NB4 (cell line): ENCODE measurements around the gene ZNF133.

Experiments used
- TF ChIP-seq, protein P1 (sequence below): IDR thresholded peaks from one replicate; pipeline ENCODE4 v1.5.1; 2012; ENCODE audit warnings: low read depth, low read length
- TF ChIP-seq, protein P2 (sequence below): IDR thresholded peaks from 2 replicates; pipeline ENCODE4 v1.6.1; 2011; ENCODE audit warnings: low read depth, low read length

GRCh38 chr20:18271160-18271559 is 17.2 kb upstream of the ZNF133 start:
- TF ChIP-seq, protein P1, sequence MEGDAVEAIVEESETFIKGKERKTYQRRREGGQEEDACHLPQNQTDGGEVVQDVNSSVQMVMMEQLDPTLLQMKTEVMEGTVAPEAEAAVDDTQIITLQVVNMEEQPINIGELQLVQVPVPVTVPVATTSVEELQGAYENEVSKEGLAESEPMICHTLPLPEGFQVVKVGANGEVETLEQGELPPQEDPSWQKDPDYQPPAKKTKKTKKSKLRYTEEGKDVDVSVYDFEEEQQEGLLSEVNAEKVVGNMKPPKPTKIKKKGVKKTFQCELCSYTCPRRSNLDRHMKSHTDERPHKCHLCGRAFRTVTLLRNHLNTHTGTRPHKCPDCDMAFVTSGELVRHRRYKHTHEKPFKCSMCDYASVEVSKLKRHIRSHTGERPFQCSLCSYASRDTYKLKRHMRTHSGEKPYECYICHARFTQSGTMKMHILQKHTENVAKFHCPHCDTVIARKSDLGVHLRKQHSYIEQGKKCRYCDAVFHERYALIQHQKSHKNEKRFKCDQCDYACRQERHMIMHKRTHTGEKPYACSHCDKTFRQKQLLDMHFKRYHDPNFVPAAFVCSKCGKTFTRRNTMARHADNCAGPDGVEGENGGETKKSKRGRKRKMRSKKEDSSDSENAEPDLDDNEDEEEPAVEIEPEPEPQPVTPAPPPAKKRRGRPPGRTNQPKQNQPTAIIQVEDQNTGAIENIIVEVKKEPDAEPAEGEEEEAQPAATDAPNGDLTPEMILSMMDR, result no peak
- TF ChIP-seq, protein P2, sequence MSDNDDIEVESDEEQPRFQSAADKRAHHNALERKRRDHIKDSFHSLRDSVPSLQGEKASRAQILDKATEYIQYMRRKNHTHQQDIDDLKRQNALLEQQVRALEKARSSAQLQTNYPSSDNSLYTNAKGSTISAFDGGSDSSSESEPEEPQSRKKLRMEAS, result no peak
